COLO668 (cell line): ENCODE results near the gene CCR2.
"Not testable (repeated sequence)": the region's sequence is repeated elsewhere in the genome, so short reads cannot be mapped to it uniquely, and the experiment has no call there.

Experiments used
- DNase-seq: peaks from one replicate; lab custom pipeline; 2025; ENCODE audit not compliant: unreplicated experiment; lab: John Stamatoyannopoulos, UW

CCR2 gene

DNA sequence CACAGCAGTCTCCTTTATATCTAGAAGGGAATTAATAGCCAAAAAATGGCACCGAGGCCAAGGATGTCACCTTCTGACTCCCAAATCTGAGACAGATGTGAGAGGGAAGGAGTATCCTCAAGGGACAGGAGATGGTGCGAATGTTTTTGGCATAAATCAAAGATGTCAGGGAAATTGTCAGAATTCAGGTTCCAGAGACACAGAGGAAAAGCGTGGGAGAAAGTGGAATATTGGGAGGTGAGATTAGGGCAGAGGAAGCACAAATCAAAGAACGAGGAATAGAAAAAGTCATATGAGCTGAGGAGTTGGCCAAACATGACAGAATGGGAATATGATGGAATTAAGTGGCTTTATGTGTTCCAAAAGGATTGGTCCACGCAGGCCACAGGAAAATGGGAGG, 46.9 kb downstream of the CCR2 start:
- no peak for DNase-seq

DNA sequence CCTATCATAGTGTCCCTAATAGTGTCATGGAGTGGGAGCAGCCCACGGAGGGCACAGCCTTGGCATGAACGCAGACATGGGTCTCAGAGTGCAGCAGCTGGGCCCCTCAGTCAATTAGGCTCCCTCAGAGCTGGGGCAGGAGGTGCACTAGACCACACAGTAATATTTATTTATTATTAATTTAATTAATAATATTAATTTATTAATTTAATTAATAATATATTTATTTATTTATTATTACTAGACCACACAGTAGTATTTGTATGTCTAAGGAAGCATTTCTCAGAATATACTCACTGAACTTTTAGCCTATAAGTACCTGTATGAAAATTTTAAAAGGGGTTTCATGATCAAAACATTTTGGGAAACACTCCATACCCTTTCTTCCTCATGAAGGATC, 47.7 kb downstream of the CCR2 start:
- no peak for DNase-seq

DNA sequence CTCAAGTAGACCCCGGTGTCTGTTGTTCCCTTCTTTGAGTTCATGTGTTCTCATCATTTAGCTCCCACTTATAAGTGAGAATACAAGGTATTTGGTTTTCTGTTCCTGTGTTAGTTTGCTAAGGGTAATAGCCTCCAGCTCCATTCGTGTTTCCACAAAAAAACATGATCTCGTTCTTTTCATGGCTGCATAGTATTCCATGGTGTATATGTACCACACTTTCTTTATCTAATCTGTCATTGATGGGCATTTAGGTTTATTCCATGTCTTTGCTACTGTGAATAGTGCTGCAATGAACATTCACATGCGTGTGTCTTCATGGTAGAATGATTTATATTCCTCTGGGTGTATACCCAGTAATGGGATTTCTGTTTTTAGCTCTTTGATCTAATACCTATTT, 49.0 kb downstream of the CCR2 start:
- not testable (repeated sequence) for DNase-seq

DNA sequence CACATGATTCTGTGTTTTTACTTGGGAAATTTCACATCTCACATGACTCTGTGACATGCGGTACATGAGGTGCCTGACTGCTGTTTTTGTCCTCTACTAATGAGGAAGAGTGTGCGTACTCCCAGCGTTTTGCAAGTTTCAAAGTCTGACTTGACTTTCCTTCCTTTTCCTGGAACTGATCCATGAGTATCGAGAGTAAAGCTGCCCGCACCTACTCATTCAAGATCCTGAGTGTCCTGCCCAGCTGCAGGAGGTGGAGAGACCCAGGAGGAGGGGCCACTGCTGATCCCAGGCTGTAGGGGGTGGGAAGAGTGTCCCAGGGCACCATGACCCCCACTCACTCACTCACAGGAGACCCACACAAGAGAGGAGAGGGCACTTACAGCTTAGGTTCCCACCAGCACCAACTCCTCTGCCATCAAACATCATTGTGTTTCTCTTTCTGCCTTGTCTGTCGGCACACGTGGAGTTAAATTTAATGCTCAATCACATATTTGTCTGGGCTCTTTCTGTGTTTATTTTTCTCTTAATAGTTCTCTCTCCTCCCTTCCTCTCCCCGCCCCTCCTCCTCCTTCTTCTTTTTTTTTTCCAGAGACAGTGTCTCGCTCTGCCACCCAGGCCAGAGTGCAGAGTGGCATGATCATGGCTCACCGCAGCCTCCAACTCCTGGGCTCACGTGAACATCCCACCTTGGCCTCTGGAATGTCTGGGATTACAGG, 51.5 kb downstream of the CCR2 start:
- DNase-seq, result no peak

DNA sequence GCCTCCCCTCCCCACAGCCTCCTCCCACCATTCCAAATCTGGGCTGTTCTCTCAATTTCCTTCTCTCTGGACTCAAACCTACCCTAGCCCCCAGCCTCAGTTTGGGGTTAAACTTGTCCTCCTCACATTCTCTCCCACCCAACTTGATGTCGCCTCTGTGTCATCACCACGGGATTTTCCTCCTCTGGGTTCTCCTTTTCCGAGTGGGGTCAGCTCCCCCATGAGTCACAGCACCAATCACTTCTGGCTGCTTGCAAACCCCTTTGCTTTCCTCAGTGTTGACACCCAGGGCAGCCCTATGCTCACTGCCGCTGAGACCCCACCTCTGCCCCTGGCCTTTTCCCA, 52.5 kb downstream of the CCR2 start:
- DNase-seq, result no peak

DNA sequence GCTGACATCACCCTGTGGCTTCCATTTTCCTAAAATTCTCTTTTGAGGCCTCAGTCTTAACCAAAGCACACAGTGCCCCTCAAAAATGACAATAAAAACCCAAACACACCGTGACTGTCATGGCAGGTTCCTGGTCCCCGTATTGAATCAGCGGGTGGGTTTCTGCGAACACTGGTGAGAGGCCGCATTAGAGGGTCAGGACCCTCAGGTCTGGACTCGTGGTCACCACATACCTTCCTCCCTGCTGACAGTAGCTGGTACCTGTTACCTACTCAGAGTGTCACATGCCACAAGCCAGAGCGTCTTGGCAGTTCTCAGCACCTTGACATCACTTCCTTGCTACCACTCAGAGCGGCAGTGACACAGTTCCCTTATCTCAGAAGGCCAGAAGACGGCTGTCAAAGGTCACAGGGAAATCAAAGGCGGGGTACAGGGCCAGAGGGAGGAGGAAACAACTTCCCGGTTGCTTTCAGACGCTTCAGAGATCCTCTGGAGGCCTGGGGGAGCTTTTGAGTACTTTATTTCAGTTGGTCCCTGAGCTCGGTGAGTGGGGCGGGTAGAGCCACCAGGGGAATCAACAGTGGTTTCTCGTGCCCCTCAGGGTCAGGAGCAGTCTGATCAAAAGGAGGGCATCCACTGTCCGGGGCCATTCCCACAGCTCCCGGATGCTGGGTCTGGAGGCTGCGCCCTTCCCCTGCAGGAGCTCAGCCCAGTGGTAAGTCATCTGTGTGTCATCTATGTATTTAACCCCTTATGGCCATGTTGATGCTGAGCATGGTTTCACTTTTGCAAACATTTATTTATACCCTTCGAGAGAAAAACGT, 53.1 kb downstream of the CCR2 start, which contains the start of the genes CCR5AS and CCRL2:
TSS of gene CCR5AS (minus strand) at position 279 of the 824 bp plus-strand sequence.
TSS of gene CCRL2 (plus strand) at position 472 of the 824 bp plus-strand sequence. CDS start 821 bp downstream, outside the sequence.
- no peak for DNase-seq

DNA sequence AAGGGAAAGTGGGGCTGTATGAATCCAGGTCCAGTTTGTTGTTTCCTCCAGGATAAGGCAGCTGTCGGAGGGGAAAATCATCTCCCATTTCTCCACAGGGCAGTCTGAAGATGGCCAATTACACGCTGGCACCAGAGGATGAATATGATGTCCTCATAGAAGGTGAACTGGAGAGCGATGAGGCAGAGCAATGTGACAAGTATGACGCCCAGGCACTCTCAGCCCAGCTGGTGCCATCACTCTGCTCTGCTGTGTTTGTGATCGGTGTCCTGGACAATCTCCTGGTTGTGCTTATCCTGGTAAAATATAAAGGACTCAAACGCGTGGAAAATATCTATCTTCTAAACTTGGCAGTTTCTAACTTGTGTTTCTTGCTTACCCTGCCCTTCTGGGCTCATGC, 54.1 kb downstream of the CCR2 start:
- no peak for DNase-seq

DNA sequence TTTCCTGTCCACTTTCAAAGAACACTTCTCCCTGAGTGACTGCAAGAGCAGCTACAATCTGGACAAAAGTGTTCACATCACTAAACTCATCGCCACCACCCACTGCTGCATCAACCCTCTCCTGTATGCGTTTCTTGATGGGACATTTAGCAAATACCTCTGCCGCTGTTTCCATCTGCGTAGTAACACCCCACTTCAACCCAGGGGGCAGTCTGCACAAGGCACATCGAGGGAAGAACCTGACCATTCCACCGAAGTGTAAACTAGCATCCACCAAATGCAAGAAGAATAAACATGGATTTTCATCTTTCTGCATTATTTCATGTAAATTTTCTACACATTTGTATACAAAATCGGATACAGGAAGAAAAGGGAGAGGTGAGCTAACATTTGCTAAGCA, 54.9 kb downstream of the CCR2 start:
- DNase-seq, result no peak

DNA sequence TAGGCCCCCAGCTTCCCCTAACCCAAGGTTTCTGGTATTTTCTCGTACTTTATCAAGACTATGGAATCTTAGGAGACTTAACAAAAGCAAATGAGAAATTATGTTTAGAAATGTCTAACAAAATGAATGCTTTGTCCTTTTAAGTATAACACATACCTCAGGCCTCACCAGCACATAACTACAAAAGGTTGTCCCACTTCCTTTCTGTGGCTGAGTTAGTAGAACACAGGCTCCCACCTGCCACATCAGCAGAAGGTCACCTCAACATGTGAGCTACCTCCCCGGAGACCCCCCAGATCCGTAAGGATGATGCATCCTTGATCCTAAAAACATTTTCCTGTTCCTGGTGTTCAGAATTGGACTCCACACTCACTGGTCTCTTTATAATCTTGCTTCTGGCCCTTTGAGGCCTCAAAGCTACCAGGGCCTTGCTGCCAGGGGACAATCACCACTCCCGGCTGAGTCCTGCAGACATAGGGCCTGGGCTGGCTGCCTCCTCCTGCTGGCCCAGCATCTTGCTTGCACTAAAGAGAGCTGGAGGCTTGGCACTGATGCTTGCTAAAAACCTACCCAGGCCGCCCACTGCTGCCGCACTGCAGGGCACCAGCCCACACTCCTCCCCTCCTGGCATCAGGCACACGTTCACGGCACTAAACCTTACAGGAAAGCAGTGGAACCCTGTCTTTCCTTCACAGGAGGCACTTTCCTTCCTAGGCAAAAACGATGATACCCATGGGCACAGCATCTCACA, 56.0 kb downstream of the CCR2 start:
- no peak for DNase-seq
